ENCODE data around the gene TAX1BP1.
"Not testable (repeated sequence)": the region's sequence is repeated elsewhere in the genome, so short reads cannot be mapped to it uniquely, and the experiment has no call there.

DNA sequence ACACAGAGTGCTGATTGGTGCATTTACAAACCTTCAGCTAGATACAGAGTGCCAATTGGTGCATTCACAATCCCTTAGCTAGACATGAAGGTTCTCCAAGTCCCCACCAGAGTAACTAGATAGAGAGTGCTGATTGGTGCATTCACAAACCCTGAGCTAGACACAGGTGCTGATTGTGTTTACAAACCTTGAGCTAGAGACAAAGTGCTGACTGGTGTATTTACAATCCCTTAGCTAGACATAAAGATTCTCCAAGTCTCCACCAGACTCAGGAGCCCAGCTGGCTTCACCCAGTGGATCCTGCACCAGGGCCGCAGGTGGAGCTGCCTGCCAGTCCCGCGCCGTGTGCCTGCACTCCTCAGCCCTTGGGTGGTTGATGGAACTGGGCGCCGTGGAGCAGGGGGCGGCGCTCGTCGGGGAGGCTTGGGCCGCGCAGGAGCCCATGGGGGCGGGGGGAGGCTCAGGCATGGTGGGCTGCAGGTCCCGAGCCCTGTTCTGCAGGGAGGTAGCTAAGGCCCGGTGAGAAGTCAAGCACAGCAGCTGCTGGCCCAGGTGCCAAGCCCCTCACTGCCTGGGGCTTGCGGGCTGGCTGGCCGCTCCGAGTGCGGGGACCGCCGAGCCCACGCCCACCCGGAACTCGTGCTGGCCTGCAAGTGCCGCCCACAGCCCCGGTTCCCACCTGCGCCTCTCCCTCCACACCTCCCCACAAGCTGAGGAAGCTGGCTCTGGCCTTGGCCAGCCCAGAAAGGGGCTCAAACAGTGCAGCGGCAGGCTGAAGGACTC lies 116.9 kb downstream of the TAX1BP1 start:
- TF ChIP-seq, protein P1, sequence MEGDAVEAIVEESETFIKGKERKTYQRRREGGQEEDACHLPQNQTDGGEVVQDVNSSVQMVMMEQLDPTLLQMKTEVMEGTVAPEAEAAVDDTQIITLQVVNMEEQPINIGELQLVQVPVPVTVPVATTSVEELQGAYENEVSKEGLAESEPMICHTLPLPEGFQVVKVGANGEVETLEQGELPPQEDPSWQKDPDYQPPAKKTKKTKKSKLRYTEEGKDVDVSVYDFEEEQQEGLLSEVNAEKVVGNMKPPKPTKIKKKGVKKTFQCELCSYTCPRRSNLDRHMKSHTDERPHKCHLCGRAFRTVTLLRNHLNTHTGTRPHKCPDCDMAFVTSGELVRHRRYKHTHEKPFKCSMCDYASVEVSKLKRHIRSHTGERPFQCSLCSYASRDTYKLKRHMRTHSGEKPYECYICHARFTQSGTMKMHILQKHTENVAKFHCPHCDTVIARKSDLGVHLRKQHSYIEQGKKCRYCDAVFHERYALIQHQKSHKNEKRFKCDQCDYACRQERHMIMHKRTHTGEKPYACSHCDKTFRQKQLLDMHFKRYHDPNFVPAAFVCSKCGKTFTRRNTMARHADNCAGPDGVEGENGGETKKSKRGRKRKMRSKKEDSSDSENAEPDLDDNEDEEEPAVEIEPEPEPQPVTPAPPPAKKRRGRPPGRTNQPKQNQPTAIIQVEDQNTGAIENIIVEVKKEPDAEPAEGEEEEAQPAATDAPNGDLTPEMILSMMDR (IDR thresholded peaks at IDR 0.05): not testable (repeated sequence)
- not testable (repeated sequence) for TF ChIP-seq POLR2A (IDR thresholded peaks at IDR 0.05)
